Lower leg skin (tissue), 4 donors: Measurements from ENCODE around the gene CHRM4. TPM values are rescaled to one million over a fixed set of nuclear protein-coding genes. Genes with fewer than 3 reads are reported as not detected.

ENCODE experiments used
- DNase-seq, 2 donors: peaks; one replicate each; pipeline ENCODE4 v3.0.0-alpha.2; 2019; ENCODE audit warnings: low spot score in 2 of 2
- H3K4me3 ChIP-seq: fragments of 200-600 bp; sonication (generic); 2 replicates; pipeline ENCODE4 v1.5.1; 2017; ENCODE audit warnings: mild to moderate bottlenecking, low read depth; ENCODE audit not compliant: poor library complexity, severe bottlenecking
- CTCF ChIP-seq, 3 donors: fragments of 450-650 bp; IDR thresholded peaks; one replicate each; pipeline ENCODE4 v1.5.1; 2016; ENCODE audit warnings: antibody characterized with exemption in 3 of 3, mild to moderate bottlenecking in 3 of 3, moderate library complexity in 2 of 3
- POLR2A ChIP-seq, 2 donors: fragments of 450-650 bp; IDR thresholded peaks; one replicate each; pipeline ENCODE4 v1.6.1; 2016 to 2017; ENCODE audit warnings: antibody characterized with exemption in 2 of 2, mild to moderate bottlenecking in 1 of 2, moderate library complexity in 1 of 2
- WGBS, 2 donors: methylation state at CpG; one replicate each; pipeline ENCODE4 v1.1.5; 2018; 5-methylcytosine and 5-hydroxymethylcytosine counted together
- intact Hi-C: fragments of 100-400 bp; cut with DNase I; formaldehyde crosslinking; loops from one replicate; pipeline ENCODE4 v1.15.0; 2023; ENCODE audit warnings: low total_unique reads
- total RNA-seq, 4 donors: library from RNA; depleted of rRNA; stranded (reverse); fragments of >200 nt; gene quantifications; one replicate each; pipeline ENCODE4 v1.1.0, GENCODE V29; 2016

Gene CHRM4
- total RNA-seq, 4 donors from 2014 or later, result 1.2 to 8.1 (median 3.3) TPM

- no peak for DNase-seq
- 97 to 98% methylated on average over 9 of the region's 9 CpGs for WGBS, 2 donors
- no peak overlapping the region for H3K4me3 ChIP-seq
- intact Hi-C loops, result no loop called here
- TF ChIP-seq CTCF (IDR thresholded peaks at IDR 0.05) (no peak), POLR2A (IDR thresholded peaks at IDR 0.05) (no peak)
Observed at GRCh38 chr11:46413760-46414465, 22.3 kb upstream of the CHRM4 start.

GRCh38 chr11:46410021-46410420 is 18.4 kb upstream of the CHRM4 start:
- intact Hi-C loops, result no loop called here
- no peak for TF ChIP-seq CTCF (IDR thresholded peaks at IDR 0.05)
- TF ChIP-seq POLR2A (IDR thresholded peaks at IDR 0.05), result no peak
- 81 to 94% methylated on average over 5 of the region's 5 CpGs for WGBS, 2 donors
- no peak overlapping the region for H3K4me3 ChIP-seq
- no peak for DNase-seq

GRCh38 chr11:46408407-46408986 is 16.9 kb upstream of the CHRM4 start:
- intact Hi-C loops, result no loop called here
- WGBS, 2 donors, result 94 to 95% methylated on average over 6 of the region's 6 CpGs
- H3K4me3 ChIP-seq, result no peak overlapping the region
- no peak for TF ChIP-seq CTCF (IDR thresholded peaks at IDR 0.05)
- no peak for TF ChIP-seq POLR2A (IDR thresholded peaks at IDR 0.05)
- no peak for DNase-seq

- TF ChIP-seq CTCF (IDR thresholded peaks at IDR 0.05), result no peak
- no peak for TF ChIP-seq POLR2A (IDR thresholded peaks at IDR 0.05)
- WGBS, 2 donors, result 89 to 92% methylated on average over 10 of the region's 10 CpGs
- intact Hi-C loops, result no loop called here
- DNase-seq, result no peak
- no peak overlapping the region for H3K4me3 ChIP-seq
Observed at GRCh38 chr11:46407635-46408034, 16.1 kb upstream of the CHRM4 start.

GRCh38 chr11:46404476-46405017 is 13.0 kb upstream of the CHRM4 start:
- 85 to 93% methylated on average over 5 of the region's 5 CpGs for WGBS, 2 donors
- intact Hi-C loops, result no loop called here

More at GRCh38 chr11:46404476-46405017, 13.0 kb upstream of the CHRM4 start:
- DNase-seq, result no peak
- no peak overlapping the region for H3K4me3 ChIP-seq
- TF ChIP-seq CTCF (IDR thresholded peaks at IDR 0.05), result no peak
- TF ChIP-seq POLR2A (IDR thresholded peaks at IDR 0.05), result no peak
